GM19397 (cell line): ENCODE measurements around the gene DMXL1.
A peak's percentile ranks its signal among the peaks of the same experiment; 100 is the strongest.
"Not testable (repeated sequence)": the region's sequence is repeated elsewhere in the genome, so short reads cannot be mapped to it uniquely, and the experiment has no call there.

Experiments used
- ATAC-seq: cut with Tn5 transposase; IDR thresholded peaks from one replicate; pipeline ENCODE4 v1.9.1; 2021; ENCODE audit warnings: mild to moderate bottlenecking, moderate library complexity; ENCODE audit not compliant: unreplicated experiment

The DMXL1 gene

DNA sequence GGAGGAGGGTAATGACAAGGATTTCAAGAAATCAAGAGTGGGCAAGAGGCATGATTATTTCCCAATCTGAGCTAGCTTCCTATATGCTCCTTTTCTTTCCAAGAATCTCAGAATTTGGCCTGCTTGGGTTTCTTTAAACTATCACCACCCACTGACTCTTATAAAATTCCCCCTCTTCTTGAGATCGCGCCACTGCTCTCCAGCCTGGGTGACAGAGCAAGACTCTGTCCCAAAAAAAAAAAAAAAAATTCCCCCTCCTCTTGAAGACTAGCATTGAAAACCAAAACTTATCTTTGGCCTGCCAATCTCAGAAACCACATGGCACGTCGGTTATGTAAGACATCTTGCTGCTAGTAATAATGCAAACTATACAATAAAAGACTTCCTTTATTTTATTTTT, 3.4 kb upstream of the DMXL1 start:
- no peak for ATAC-seq

- peak; percentile 43 for ATAC-seq
Observed at GRCh38 chr5:119070578-119070827, 384 bp upstream of the DMXL1 start.

- ATAC-seq = no peak
Observed at GRCh38 chr5:119071561-119071995, 691 bp downstream of the DMXL1 start.

GRCh38 chr5:119072496-119072895, 1.6 kb downstream of the DMXL1 start:
- ATAC-seq = no peak

DNA sequence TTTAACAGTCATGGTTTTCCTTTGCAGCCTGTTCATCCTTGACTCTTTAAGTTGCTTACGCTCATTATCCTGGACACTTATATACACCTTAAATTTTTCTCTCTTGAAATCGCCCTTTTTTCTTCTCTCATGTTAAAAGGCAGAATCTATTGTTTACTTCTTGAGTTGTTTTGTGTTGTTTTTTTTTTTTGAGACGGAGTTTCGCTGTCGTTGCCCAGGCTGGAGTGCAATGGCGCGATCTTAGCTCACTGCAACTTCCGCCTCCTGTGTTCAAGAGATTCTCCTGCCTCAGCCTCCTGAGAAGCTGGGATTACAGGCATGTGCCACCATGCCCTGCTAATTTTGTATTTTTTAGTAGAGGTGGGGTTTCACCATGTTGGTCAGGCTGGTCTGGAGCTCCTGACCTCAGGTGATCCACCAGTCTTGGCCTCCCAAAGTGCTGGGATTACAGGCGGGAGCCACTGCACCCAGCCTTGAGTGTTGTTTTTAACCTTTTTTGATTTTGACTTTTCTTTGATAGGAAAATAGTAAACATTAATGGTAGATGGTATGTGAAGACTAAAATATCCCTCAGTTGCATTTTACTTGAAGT, 3.0 kb downstream of the DMXL1 start:
- ATAC-seq = not testable (repeated sequence)

GRCh38 chr5:119074419-119074818, 3.5 kb downstream of the DMXL1 start:
- ATAC-seq = peak; percentile 20

DNA sequence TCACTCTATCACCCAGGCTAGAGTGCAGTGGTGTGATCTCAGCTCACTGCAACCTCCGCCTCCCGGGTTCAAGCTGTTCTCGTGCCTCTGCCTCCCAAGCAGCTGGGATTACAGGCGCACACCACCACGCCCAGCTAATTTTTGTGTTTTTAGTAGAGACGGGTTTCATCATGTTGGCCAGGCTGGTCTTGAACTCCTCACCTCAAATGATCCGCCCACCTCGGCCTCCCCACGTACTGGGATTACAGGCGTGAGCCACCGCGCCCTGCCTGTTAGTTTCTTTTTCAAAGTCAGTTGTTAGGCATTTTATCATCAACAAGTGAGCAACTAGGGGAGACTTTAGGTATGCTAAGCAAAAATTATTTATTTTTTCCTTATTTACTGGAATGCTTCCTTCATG, 4.4 kb downstream of the DMXL1 start:
- ATAC-seq = not testable (repeated sequence)

- ATAC-seq = no peak
Observed at GRCh38 chr5:119076080-119076479, 5.2 kb downstream of the DMXL1 start.

DNA sequence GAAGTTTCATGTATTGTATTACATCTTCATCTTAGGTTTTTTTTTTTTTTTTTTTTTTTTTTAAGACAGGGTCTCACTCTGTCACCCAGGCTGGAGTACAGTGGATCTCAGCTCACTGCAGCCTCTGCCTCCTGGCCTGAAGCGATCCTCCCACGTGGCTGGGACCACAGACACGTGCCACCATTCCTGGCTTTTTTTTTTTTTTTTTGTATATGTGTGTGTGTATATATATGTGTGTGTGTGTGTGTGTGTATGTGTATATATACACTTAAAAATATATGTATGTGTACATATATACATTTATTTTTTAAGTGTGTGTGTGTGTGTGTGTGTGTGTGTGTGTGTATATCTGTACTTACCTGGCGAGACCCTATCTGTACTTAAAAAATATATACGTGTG, 6.6 kb downstream of the DMXL1 start:
- no peak for ATAC-seq

DNA sequence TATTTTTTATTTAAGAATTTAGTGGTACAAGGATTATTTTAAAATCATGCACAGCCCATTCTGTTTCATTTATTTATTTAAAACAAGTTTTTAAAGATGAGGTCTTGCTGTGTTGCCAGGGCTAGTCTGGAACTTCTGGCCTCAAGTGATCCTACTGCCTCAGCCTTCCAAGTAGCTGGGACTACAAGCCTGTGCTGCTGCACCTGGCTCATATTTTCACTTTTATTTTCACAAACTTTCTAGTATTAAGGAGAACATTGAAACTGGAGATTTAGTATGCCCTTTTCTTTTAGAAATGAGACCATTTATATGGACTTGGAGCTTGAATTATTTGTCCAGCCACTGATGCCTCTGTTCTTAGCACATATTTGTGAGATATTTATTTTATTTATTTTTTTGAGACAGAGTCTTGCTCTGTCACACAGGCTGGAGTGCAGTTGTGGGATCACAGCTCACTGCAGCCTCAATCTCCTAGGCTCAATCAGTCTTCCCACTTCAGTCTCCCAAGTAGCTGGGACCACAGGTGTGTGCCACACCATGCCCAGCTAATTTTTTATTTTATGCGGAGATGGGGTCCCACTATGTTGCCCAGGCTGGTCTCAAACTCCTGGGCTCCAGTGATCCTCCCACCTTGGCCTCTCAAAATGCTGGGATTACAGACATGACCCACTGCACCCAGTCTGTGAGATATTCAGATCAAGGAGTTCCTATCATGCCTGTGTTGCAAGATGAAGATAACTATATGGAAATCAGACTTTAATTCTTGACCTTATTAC, 7.4 kb downstream of the DMXL1 start:
- no peak for ATAC-seq

DNA sequence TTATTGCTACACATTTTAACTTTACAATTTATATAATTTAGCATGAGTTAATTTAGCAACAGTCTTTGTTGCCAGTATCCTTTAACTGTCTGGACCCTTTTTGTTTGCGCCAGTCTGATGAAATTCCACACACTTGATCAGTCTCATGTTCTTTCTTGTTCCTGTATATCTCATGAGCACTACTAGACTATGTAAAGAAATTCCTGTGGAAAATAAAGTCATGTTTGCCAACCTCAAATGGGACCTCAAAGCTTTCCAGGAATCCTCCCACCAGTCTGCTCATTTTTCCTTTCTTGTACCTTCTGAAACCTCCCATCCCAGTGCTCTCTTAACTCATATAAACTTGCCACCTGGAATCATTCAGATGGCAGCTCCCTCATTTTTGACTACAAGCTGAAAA, 8.0 kb downstream of the DMXL1 start:
- ATAC-seq = no peak

DNA sequence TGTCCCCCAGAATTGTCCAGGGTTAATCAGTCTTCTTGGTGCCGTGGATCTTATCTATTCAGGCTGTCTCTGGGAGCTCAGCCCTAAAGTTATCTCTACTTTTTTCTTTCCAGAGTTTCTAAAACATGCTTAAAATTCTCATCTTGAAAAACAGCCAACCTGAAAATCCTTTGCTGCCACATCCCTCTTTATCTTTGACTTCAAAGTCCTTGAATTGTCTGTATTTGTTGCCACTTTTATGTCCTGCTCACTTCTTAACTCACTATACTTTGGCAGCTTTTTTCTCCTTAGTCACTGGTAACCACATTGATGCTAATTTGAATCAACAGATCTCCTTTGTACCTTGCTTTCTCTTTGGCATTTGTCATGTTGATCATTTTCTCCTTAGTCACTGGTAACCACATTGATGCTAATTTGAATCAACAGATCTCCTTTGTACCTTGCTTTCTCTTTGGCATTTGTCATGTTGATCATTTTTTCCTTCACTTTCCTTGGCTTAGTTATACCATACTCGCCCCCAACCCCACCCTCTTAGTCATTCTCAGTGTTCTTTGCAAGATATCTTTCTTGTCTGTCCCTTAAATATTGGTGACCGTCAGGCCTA, 8.5 kb downstream of the DMXL1 start:
- ATAC-seq = no peak

GRCh38 chr5:119080936-119081335, 10.0 kb downstream of the DMXL1 start:
- no peak for ATAC-seq

DNA sequence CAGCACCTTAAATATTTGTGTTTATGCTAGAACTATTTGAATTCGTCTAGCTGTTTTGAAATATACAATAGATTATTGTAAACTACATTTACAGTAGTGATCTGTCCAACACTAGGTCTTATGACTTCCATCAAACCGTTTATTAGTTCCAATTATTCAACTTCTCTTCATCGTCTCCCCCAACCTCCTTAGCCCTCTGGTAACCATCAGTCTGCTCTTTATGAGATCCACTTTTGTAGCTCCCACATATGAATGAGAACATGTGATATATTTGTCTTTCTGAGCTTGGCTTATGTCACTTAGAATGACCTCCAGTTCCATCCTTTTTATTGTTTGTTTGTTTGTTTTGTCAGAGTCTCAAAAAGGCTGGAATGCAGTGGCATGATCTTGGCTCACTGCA, 11.8 kb downstream of the DMXL1 start:
- no peak for ATAC-seq

GRCh38 chr5:119083679-119084078, 12.8 kb downstream of the DMXL1 start:
- ATAC-seq = peak; percentile 62

DNA sequence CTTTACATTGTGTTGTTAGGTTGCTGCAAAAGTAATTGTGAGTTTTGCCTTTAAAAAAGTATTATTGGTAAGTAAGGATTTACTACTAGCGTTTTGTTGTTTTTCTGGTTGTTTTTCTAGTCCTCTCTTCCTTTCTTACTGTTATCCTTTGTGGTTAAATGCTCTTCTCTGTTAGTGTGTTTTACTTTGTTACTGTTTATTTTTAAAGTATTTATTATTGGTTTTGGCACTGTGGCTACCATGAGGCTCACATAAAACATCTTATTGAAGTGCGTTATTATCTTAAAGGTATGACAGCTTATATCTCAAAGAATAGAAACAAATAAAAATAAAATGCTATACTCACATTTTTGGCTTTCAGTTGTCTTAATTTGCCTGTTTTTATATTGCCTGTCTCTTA, 17.6 kb downstream of the DMXL1 start:
- no peak for ATAC-seq

DNA sequence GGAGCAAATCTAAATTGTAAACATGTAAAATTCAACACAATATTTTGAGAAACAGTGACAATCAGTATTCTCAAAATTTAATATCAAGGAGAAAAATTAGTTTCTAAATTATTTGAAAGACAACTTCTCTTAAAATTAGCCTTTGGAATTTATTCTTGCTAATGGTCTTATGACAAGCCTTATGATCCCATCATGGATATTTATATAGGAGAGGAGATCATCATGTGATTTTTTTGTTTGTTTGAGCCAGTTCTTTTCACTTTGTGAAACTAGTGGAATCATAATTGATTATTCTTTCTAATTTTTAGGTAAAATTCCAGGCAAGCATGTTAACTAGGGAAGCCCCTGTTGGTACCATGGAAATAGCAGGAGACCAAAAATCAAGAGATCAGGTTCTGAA, 24.7 kb downstream of the DMXL1 start:
- ATAC-seq = no peak

DNA sequence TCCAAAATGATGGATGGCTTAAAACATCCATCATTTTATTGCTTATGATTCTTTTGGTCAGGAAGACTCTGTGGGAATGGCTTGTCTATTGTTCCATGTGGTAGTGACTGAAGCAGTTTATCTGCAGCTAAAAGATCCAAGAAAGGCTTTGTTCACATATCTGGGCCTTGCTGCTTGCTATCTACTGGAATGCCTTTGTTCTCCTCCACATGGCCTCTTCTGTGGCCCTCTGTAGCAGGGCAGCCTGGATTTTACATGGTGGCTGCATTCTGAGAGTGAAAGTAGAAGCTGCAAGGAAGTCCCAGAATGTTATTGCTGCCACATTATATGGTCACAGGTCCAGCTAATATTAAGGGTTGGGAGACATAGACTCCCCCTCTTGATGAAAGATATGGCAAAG, 35.1 kb downstream of the DMXL1 start:
- no peak for ATAC-seq

GRCh38 chr5:119112151-119112550, 41.3 kb downstream of the DMXL1 start:
- no peak for ATAC-seq

DNA sequence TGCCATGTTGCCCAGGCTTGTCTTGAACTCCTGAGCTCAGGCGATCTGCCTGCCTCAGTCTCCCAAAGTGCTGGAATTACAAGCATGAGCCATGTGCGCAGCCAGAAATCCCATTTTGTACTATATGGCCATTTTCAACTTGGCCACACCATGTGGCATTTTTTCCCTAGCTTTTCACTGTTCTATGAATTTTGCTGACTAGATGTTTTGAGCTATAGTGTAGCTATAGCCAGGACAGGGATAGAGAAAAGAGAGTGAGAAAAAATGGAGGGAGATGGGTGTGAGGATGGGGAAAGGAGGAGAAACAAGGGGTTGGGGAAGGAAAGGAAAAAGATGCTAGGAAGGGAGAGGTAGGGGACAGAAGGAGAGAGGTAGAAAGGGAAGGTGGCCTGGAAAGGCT, 46.4 kb downstream of the DMXL1 start:
- ATAC-seq = no peak

DNA sequence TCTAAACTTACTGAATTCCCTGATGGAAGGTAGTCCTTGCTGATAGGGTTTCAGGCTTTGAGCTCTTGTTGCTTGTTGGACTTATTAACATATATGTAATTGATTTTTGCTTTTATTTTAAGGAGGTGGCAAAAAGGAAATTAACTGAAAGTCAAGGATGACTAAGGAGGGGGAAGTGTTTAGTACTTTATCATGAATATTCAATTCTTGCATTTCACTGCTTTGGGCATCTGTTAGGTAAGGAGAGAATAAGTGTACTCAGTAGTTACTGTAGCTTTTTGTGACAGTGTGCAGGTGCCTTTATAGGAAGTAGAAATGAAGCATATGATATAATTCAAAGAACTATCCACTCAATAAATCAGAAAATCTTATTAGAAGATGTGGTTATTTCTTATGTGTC, 47.1 kb downstream of the DMXL1 start:
- no peak for ATAC-seq

DNA sequence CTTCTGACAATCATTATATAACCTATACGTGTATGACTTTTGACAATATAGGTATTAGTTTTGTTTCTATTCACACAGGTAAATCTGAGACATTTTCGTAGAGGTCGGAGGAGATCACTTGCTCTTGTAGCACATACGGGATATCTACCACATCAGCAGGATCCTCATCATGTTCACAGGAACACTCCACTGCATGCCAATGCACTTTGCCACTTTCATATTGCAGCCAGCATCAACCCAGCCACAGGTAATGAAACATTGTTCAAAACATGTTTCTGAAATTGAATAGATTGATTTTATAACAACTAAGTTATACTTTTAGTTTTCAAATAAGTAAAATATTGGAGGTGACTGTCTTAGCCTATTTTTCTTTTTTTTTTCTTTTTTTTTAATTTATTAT, 50.0 kb downstream of the DMXL1 start:
- no peak for ATAC-seq

- not testable (repeated sequence) for ATAC-seq
Observed at GRCh38 chr5:119122474-119122873, 51.6 kb downstream of the DMXL1 start.
